GM19463 (cell line): ENCODE results near the gene COL27A1.
A peak's percentile ranks its signal among the peaks of the same experiment; 100 is the strongest.
"Not testable (repeated sequence)": the region's sequence is repeated elsewhere in the genome, so short reads cannot be mapped to it uniquely, and the experiment has no call there.

Experiments
- ATAC-seq: cut with Tn5 transposase; IDR thresholded peaks from one replicate; pipeline ENCODE4 v1.9.1; 2021; ENCODE audit warnings: mild to moderate bottlenecking, moderate library complexity; ENCODE audit not compliant: unreplicated experiment

The COL27A1 gene

GRCh38 chr9:114331229-114332195, 176.2 kb downstream of the COL27A1 start:
- not testable (repeated sequence) for ATAC-seq

- not testable (repeated sequence) for ATAC-seq
Observed at GRCh38 chr9:114332474-114333040, 177.2 kb downstream of the COL27A1 start.

GRCh38 chr9:114333718-114334117, 178.4 kb downstream of the COL27A1 start:
- ATAC-seq = not testable (repeated sequence)

GRCh38 chr9:114334490-114334889, 179.2 kb downstream of the COL27A1 start:
- no peak for ATAC-seq

GRCh38 chr9:114335745-114336144, 180.4 kb downstream of the COL27A1 start:
- no peak for ATAC-seq

- ATAC-seq = no peak
Observed at GRCh38 chr9:114336157-114336556, 180.8 kb downstream of the COL27A1 start.

- no peak for ATAC-seq
Observed at GRCh38 chr9:114336699-114337395, 181.5 kb downstream of the COL27A1 start.

GRCh38 chr9:114338187-114338586, 182.8 kb downstream of the COL27A1 start:
- ATAC-seq = no peak

GRCh38 chr9:114339130-114339908, 184.0 kb downstream of the COL27A1 start:
- ATAC-seq = peak; percentile 77

- ATAC-seq = no peak
Observed at GRCh38 chr9:114341152-114341830, 186.0 kb downstream of the COL27A1 start.

GRCh38 chr9:114341991-114342390, 186.7 kb downstream of the COL27A1 start:
- no peak for ATAC-seq

GRCh38 chr9:114342755-114343440, 187.6 kb downstream of the COL27A1 start:
- ATAC-seq = no peak

GRCh38 chr9:114343471-114344187, 188.3 kb downstream of the COL27A1 start:
- ATAC-seq = no peak

- no peak for ATAC-seq
Observed at GRCh38 chr9:114344188-114344566, 188.8 kb downstream of the COL27A1 start.

GRCh38 chr9:114344692-114345091, 189.4 kb downstream of the COL27A1 start:
- ATAC-seq = no peak

- ATAC-seq = no peak
Observed at GRCh38 chr9:114345493-114346065, 190.2 kb downstream of the COL27A1 start.

- no peak for ATAC-seq
Observed at GRCh38 chr9:114346146-114346545, 190.8 kb downstream of the COL27A1 start.

GRCh38 chr9:114347675-114348074, 192.3 kb downstream of the COL27A1 start:
- ATAC-seq = no peak
